ENCODE data around the gene UMODL1. TPM values are rescaled to one million over a fixed set of nuclear protein-coding genes. Genes with fewer than 3 reads are reported as not detected.

The UMODL1 gene, protein sequence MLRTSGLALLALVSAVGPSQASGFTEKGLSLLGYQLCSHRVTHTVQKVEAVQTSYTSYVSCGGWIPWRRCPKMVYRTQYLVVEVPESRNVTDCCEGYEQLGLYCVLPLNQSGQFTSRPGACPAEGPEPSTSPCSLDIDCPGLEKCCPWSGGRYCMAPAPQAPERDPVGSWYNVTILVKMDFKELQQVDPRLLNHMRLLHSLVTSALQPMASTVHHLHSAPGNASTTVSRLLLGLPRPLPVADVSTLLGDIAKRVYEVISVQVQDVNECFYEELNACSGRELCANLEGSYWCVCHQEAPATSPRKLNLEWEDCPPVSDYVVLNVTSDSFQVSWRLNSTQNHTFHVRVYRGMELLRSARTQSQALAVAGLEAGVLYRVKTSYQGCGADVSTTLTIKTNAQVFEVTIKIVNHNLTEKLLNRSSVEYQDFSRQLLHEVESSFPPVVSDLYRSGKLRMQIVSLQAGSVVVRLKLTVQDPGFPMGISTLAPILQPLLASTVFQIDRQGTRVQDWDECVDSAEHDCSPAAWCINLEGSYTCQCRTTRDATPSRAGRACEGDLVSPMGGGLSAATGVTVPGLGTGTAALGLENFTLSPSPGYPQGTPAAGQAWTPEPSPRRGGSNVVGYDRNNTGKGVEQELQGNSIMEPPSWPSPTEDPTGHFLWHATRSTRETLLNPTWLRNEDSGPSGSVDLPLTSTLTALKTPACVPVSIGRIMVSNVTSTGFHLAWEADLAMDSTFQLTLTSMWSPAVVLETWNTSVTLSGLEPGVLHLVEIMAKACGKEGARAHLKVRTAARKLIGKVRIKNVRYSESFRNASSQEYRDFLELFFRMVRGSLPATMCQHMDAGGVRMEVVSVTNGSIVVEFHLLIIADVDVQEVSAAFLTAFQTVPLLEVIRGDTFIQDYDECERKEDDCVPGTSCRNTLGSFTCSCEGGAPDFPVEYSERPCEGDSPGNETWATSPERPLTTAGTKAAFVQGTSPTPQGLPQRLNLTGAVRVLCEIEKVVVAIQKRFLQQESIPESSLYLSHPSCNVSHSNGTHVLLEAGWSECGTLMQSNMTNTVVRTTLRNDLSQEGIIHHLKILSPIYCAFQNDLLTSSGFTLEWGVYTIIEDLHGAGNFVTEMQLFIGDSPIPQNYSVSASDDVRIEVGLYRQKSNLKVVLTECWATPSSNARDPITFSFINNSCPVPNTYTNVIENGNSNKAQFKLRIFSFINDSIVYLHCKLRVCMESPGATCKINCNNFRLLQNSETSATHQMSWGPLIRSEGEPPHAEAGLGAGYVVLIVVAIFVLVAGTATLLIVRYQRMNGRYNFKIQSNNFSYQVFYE
- not detected for total RNA-seq

DNA sequence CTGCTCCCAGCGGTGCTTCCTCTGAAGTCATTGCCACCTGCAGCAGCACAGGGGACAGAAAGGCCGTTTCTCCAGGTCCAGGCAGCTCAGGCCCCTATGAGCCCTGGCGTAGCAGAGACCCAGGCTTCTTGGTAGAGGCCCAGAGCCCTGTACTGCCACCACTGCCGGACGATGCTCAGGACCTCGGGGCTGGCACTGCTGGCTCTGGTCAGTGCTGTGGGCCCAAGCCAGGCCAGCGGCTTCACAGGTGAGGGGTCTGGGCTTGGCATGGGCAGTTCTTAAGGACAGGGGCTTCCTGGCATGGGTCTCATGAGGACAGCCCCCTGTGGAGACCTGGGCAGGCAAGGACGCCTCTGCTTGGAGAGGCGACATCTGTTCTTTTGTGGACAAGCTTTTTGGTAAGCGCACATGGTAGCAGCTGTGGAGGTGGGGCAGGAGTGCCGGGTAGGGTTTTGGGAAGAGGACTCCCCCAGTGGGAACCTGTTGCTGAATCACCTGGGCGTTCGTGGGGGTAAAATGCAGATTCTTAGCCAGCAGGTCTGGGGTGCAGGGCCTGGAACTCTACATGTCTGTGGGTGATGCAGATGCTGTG lies at the start of gene UMODL1:
Gene UMODL1, plus strand, starts transcription at position 172 of the 592 bp plus-strand sequence. Its CDS starts 0 bp downstream, at position 172.
- TF ChIP-seq CTCF (IDR thresholded peaks at IDR 0.05) = no peak
- H3K4me1 Mint-ChIP-seq (ENCODE audit: low read depth) = peaks cover 3% of the 10 kb centered on the region
- DNase-seq = no peak
- ChIA-PET CTCF (interaction anchor here (0.7 to 1.4 kb wide), 2 partner anchors 21 to 36 kb away, joined by 3 read pairs; no protein-coding TSS in a partner anchor), POLR2A (interaction anchor here (0.9 to 1.1 kb wide), 2 partner anchors 8 to 145 kb away, joined by 3 to 5 read pairs; no protein-coding TSS in a partner anchor)
- intact Hi-C loops (cut with micrococcal nuclease) = no loop called here
- no peak for ATAC-seq
- H3K4me3 Mint-ChIP-seq = no peak within 1 kb of the TSS
- no peaks in the 10 kb centered on the region for H3K27me3 Mint-ChIP-seq
- H3K27ac Mint-ChIP-seq = no peak within 1 kb of the TSS
- no peaks in the 10 kb centered on the region for H3K9me3 Mint-ChIP-seq
- no peaks in the 10 kb centered on the region for H3K36me3 Mint-ChIP-seq (ENCODE audit: low read depth)

GRCh38 chr21:42021371-42022090 lies 49.6 kb upstream of the UMODL1 start:
- H3K27me3 Mint-ChIP-seq = no peaks in the 10 kb centered on the region
- no peak for ATAC-seq
- CTCF ChIA-PET = no interaction called here
- no peaks in the 10 kb centered on the region for H3K4me1 Mint-ChIP-seq (ENCODE audit: low read depth)
- TF ChIP-seq CTCF (IDR thresholded peaks at IDR 0.05) = no peak
- H3K4me3 Mint-ChIP-seq = no peak overlapping the region
- no peaks in the 10 kb centered on the region for H3K36me3 Mint-ChIP-seq (ENCODE audit: low read depth)
- no peaks in the 10 kb centered on the region for H3K9me3 Mint-ChIP-seq
- no peak overlapping the region for H3K27ac Mint-ChIP-seq
- no peak for DNase-seq
- intact Hi-C loops (cut with micrococcal nuclease) = no loop called here
- POLR2A ChIA-PET = no interaction called here

DNA sequence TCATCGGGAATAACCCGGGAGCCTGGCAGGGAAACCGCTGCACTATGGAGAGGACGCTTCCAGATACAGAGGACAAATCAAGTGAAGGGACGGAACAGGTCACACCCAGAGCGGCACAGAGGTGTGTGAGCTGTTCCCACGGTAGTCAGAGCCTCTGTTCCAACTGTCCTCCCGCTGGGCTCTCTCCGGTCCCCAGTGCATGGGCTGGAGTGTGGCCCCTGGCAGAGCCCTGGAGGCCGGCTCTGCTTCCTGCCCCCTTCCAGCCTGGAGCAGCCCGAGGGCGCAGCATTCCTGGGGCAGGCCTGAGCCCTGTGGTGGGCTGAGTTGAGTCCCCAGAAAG lies 49.1 kb upstream of the UMODL1 start:
- Mint-ChIP-seq H3K9me3 (no peaks in the 10 kb centered on the region), H3K27me3 (no peaks in the 10 kb centered on the region), H3K36me3 (ENCODE audit: low read depth) (no peaks in the 10 kb centered on the region), H3K27ac (no peak overlapping the region), H3K4me3 (no peak overlapping the region), H3K4me1 (ENCODE audit: low read depth) (no peaks in the 10 kb centered on the region)
- ChIA-PET CTCF (no interaction called here), POLR2A (no interaction called here)
- TF ChIP-seq CTCF (IDR thresholded peaks at IDR 0.05) = no peak
- intact Hi-C loops (cut with micrococcal nuclease) = no loop called here
- no peak for DNase-seq
- ATAC-seq = no peak

DNA sequence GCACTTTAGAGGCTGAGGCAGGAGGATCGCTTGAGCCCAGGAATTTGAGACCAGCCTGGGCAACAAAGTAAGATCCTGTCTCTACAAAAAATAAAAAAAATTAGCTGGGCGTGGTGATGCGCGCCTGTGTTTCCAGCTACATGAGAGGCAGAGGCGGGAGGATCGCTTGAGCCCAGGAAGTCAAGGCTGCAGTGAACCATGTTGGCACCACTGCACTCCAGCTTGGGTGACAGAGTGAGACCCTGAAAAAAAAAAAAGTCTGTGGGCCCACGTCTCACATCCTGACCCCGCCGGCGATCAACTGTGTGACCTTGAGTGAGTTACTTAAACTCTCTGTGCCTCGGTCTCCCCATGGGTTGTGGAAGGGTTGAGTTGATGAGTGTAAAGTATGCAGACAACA lies 48.2 kb upstream of the UMODL1 start:
- Mint-ChIP-seq H3K36me3 (ENCODE audit: low read depth) (no peaks in the 10 kb centered on the region), H3K27me3 (no peaks in the 10 kb centered on the region), H3K27ac (no peak overlapping the region), H3K9me3 (no peaks in the 10 kb centered on the region), H3K4me1 (ENCODE audit: low read depth) (no peaks in the 10 kb centered on the region), H3K4me3 (no peak overlapping the region)
- POLR2A ChIA-PET = interaction anchor here (0.6 kb wide), 1 partner anchor 176 kb away, joined by 3 read pairs; no protein-coding TSS in a partner anchor
- intact Hi-C loops (cut with micrococcal nuclease) = no loop called here
- DNase-seq = no peak
- CTCF ChIA-PET = no interaction called here
- no peak for TF ChIP-seq CTCF (IDR thresholded peaks at IDR 0.05)
- no peak for ATAC-seq

Measured in activated CD8-positive, alpha-beta T cell treated with anti-CD3 and anti-CD28 coated beads for 36 hours (primary cell).